ENCODE results near the gene CIRBP.

Gene CIRBP

DNA sequence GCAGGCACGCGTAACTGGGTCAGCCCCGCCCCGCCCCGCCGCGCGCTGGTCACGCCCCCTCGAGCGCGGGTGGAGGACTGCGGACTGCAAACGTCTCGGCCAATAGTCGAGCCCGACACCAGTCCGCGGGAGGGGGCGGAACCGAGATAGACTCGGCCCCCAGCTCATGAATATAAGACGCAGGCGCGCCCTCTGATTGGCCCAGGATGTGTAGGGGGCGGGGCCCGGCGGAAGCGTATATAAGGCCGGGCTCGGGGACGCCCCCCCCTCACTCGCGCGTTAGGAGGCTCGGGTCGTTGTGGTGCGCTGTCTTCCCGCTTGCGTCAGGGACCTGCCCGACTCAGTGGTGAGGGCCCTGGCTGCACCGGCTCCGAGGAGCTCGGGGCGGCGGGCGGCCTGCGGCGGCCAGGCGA lies at the start of gene CIRBP:
CIRBP (plus strand) TSS at position 268 of the 413 bp plus-strand sequence. CDS start 1,602 bp downstream, outside the sequence.
- H3K4me3 ChIP-seq (ENCODE audit: low read depth, low read length): peak within 1 kb of the TSS; percentile 93
- DNase-seq (ENCODE audit: low read depth): peak; percentile 94
- TF ChIP-seq CTCF (IDR thresholded peaks at IDR 0.05; ENCODE audit: low read depth, low read length, missing control alignments): no peak

DNA sequence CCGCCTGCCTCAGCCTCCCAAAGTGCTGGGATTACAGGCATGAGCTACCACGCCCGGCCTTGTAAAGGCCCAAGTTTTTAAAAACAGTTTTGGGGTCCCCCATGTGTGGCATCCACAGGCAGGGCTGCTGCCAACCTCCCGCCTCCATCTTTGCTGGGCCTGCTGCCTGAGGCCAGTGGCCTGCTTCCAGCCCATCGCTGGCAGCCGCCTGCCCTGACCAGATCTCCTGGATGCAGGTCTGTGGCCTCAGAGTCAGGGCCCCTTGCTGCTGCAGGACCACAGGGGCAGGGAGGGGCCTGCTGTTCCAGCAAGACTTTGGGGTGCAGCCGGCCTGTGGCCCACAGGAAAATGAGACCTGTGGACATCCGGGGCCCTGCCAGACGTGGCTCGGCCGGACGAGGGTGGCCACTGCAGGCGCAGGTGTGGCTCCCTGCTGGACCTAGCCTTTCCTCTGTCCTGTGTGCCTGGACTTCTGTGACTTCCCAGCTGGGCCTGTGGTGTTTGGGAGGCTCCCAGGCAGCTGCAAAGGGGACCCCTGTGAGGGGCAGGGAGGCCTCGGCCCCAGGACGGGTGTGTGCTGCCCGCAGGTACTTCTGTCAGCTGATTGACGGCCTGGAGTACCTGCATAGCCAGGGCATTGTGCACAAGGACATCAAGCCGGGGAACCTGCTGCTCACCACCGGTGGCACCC lies 49.2 kb upstream of the CIRBP start:
- H3K4me3 ChIP-seq (ENCODE audit: low read depth, low read length): no peak overlapping the region
- TF ChIP-seq CTCF (IDR thresholded peaks at IDR 0.05; ENCODE audit: low read depth, low read length, missing control alignments): no peak
- no peak for DNase-seq (ENCODE audit: low read depth)

DNA sequence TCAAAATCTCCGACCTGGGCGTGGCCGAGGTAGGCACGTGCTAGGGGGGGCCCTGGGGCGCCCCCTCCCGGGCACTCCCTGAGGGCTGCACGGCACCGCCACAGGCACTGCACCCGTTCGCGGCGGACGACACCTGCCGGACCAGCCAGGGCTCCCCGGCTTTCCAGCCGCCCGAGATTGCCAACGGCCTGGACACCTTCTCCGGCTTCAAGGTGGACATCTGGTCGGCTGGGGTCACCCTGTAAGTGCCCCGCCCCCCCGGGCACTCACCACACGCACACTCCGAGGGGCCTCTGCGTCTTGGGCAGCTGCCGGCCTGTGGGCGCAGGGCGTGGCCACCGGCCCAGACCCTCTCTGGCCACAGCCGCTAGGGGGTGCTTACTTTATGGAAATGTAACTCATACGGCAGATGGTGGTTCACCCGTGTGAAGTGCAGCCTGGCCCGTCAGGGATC lies 48.6 kb upstream of the CIRBP start:
- TF ChIP-seq CTCF (IDR thresholded peaks at IDR 0.05; ENCODE audit: low read depth, low read length, missing control alignments): peak; percentile 32
- DNase-seq (ENCODE audit: low read depth): no peak
- H3K4me3 ChIP-seq (ENCODE audit: low read depth, low read length): no peak overlapping the region

DNA sequence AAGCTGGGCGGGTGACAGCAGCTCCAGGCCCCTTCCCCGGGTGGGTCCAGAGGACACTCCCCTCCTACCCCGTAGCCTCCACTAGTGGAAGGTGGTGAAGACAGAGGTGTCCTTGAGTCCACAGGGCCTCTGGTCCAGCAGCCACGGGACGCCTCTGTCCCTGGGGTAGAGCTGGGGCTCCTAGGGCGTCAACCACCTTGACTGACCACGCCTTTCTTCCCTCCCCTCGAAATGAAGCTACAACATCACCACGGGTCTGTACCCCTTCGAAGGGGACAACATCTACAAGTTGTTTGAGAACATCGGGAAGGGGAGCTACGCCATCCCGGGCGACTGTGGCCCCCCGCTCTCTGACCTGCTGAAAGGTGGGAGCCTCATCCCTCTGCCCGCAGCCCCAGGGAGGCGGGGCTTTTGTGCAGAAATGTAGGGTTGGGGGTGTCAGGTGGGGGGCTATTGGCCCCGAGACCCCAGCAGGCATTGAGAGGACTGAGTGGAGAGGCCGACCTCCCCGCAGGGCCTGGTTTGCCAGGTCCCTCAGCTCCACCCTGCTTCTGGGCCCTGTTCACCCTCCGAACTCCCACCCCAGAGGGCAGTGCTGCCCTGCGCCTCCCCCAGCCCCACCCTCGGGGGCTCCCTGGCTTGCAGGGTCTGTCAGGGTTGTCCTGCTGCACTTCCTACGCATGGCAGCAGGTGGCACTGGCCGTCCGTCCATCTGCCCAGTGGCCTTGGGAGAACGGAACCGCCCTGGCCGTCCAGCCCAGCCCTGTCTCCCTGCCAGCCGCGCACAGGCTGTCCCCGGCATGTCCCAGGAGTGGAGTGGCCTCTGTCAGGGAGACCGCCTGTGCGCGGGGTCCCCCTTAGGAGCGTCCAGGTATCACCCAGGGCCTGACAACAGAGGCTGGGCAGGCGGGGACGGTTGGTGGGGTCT lies 47.9 kb upstream of the CIRBP start:
- DNase-seq (ENCODE audit: low read depth): no peak
- peak; percentile 51 for TF ChIP-seq CTCF (IDR thresholded peaks at IDR 0.05; ENCODE audit: low read depth, low read length, missing control alignments)
- no peak overlapping the region for H3K4me3 ChIP-seq (ENCODE audit: low read depth, low read length)

GRCh38 chr19:1221904-1222255 lies 47.3 kb upstream of the CIRBP start:
- no peak for DNase-seq (ENCODE audit: low read depth)
- TF ChIP-seq CTCF (IDR thresholded peaks at IDR 0.05; ENCODE audit: low read depth, low read length, missing control alignments): no peak
- no peak overlapping the region for H3K4me3 ChIP-seq (ENCODE audit: low read depth, low read length)

DNA sequence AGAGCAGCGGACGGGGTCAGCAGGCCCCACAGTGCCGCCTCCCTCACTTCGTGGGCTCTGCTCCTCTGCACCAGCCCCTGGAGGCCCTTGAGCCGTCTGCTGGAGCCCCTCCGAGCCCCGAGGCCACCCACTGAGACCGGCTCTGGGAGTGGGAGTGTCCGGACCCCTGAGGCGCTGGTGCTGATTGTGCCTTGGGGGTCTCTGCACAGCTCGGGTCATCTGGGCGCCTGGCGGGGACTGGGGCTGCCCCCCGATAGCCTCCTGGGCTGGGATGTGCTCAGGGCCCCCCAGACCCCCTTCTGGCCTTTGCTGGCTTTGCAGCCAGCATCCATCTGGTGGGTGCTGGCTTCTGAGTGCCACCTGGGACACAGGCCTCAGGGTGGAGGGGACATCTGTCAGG lies 46.7 kb upstream of the CIRBP start:
- H3K4me3 ChIP-seq (ENCODE audit: low read depth, low read length): no peak overlapping the region
- no peak for DNase-seq (ENCODE audit: low read depth)
- peak; percentile 46 for TF ChIP-seq CTCF (IDR thresholded peaks at IDR 0.05; ENCODE audit: low read depth, low read length, missing control alignments)

All from GM12864 (cell line).